ENCODE results near the gene FGD2. TPM values are rescaled to one million over a fixed set of nuclear protein-coding genes. Genes with fewer than 3 reads are reported as not detected.
"Not testable (repeated sequence)": the region's sequence is repeated elsewhere in the genome, so short reads cannot be mapped to it uniquely, and the experiment has no call there.

Gene FGD2
- total and polyA plus RNA-seq, 10 donors, result 63.4 to 426 (median 270) TPM

- no peak overlapping the region for H3K4me3 ChIP-seq
- 94 to 99% (median 95%) methylated on average over 4 of the region's 4 CpGs for WGBS, 5 donors
- no peaks in the 10 kb centered on the region for H3K36me3 ChIP-seq
- H3K27ac ChIP-seq, result no peak overlapping the region
- DNase-seq, result no peak
- peaks cover 0 to 44% (median 25%) of the 10 kb centered on the region in 6 donors for H3K4me1 ChIP-seq
- H3K9me3 ChIP-seq, result no peaks in the 10 kb centered on the region
- no peak for TF ChIP-seq POLR2AphosphoS5 (IDR thresholded peaks at IDR 0.05)
- no peak for TF ChIP-seq CTCF (IDR thresholded peaks at IDR 0.05 in 8 of 11, conservative IDR thresholded peaks at IDR 0.05 in 3 of 11)
- no peak for TF ChIP-seq POLR2A (IDR thresholded peaks at IDR 0.05)
- no peaks in the 10 kb centered on the region for H3K27me3 ChIP-seq (replicated peaks in 1 of 7)
- intact Hi-C loops (cut with DNase I; ENCODE audit: low total_unique reads), result no loop called here
Measured at GRCh38 chr6:37057128-37057471, 51.6 kb downstream of the FGD2 start.

GRCh38 chr6:37057678-37058077 is 52.2 kb downstream of the FGD2 start:
- DNase-seq, result no peak
- H3K4me3 ChIP-seq, result no peak overlapping the region
- H3K9me3 ChIP-seq, result no peaks in the 10 kb centered on the region
- H3K27me3 ChIP-seq (replicated peaks in 1 of 7), result no peaks in the 10 kb centered on the region
- H3K36me3 ChIP-seq, result no peaks in the 10 kb centered on the region
- TF ChIP-seq CTCF (IDR thresholded peaks at IDR 0.05 in 8 of 11, conservative IDR thresholded peaks at IDR 0.05 in 3 of 11) (no peak), POLR2AphosphoS5 (IDR thresholded peaks at IDR 0.05) (no peak), POLR2A (IDR thresholded peaks at IDR 0.05) (no peak)
- 92 to 97% (median 95%) methylated on average over 7 of the region's 7 CpGs for WGBS, 5 donors
- intact Hi-C loops (cut with DNase I; ENCODE audit: low total_unique reads), result no loop called here
- H3K27ac ChIP-seq, result no peak overlapping the region
- H3K4me1 ChIP-seq, result peaks cover 0 to 38% (median 22%) of the 10 kb centered on the region in 6 donors

- intact Hi-C loops (cut with DNase I; ENCODE audit: low total_unique reads), result no loop called here
- 93 to 95% (median 93%) methylated on average over 9 of the region's 9 CpGs for WGBS, 5 donors
- Histone ChIP-seq H3K4me3 (no peak overlapping the region), H3K36me3 (no peaks in the 10 kb centered on the region), H3K27me3 (replicated peaks in 1 of 7) (no peaks in the 10 kb centered on the region), H3K9me3 (no peaks in the 10 kb centered on the region), H3K27ac (no peak overlapping the region), H3K4me1 (peaks cover 0 to 38% (median 22%) of the 10 kb centered on the region in 6 donors)
- no peak for DNase-seq
- TF ChIP-seq POLR2A (IDR thresholded peaks at IDR 0.05) (no peak), POLR2AphosphoS5 (IDR thresholded peaks at IDR 0.05) (no peak), CTCF (IDR thresholded peaks at IDR 0.05 in 8 of 11, conservative IDR thresholded peaks at IDR 0.05 in 3 of 11) (no peak)
Measured at GRCh38 chr6:37058084-37058586, 52.7 kb downstream of the FGD2 start.

- H3K4me3 ChIP-seq; DNase-seq; H3K36me3 ChIP-seq; H3K9me3 ChIP-seq; intact Hi-C loops (cut with DNase I; ENCODE audit: low total_unique reads); H3K27me3 ChIP-seq (replicated peaks in 1 of 7): not testable (repeated sequence)
- H3K4me1 ChIP-seq, result peaks cover 0 to 38% (median 22%) of the 10 kb centered on the region in 6 donors
- 83 to 94% (median 90%) methylated on average over 5 of the region's 5 CpGs for WGBS, 5 donors
- peak overlapping the region in 3 of 8 donors; percentile 32 to 73 (median 46) for H3K27ac ChIP-seq
Measured at GRCh38 chr6:37058984-37059343, 53.5 kb downstream of the FGD2 start.
